Mesenchymal stem cell (in vitro differentiated cells and primary cell): ENCODE measurements around the gene PANX3.
A peak's percentile ranks its signal among the peaks of the same experiment; 100 is the strongest.

Experiments used
- DNase-seq: peaks from one replicate; pipeline ENCODE4 v3.0.0-alpha.2; 2013
- H2AFZ ChIP-seq: one replicate; pipeline ENCODE4 v1.6.1; 2013; ENCODE audit warnings: low read depth, mild to moderate bottlenecking, control low read depth, inconsistent platforms, low read length, moderate library complexity
- H2AK5ac ChIP-seq: 2 replicates; pipeline ENCODE4 v1.6.1; 2013; ENCODE audit warnings: low read length, moderate library complexity, mild to moderate bottlenecking, inconsistent platforms; ENCODE audit not compliant: severe bottlenecking
- H2BK120ac ChIP-seq: one replicate; pipeline ENCODE4 v1.6.1; 2013; ENCODE audit warnings: low read depth, mild to moderate bottlenecking, inconsistent platforms, low read length, moderate library complexity
- H2BK12ac ChIP-seq, 2 experiments: one replicate each; pipeline ENCODE4 v1.6.1; 2013; ENCODE audit warnings: inconsistent platforms in 2 of 2, low read length in 2 of 2, mild to moderate bottlenecking in 2 of 2, moderate library complexity in 2 of 2, control low read depth in 1 of 2
- H2BK15ac ChIP-seq: one replicate; pipeline ENCODE4 v1.6.1; 2013; ENCODE audit warnings: mild to moderate bottlenecking, low read depth, inconsistent platforms; ENCODE audit not compliant: poor library complexity, severe bottlenecking
- H2BK5ac ChIP-seq: 2 replicates; pipeline ENCODE4 v1.6.1; 2013; ENCODE audit warnings: low read depth, mild to moderate bottlenecking, low read length, control low read depth, inconsistent platforms; ENCODE audit not compliant: poor library complexity, severe bottlenecking
- H3K14ac ChIP-seq, 2 experiments: one replicate each; pipeline ENCODE4 v1.6.1; 2013; ENCODE audit warnings: inconsistent platforms in 2 of 2, low read length in 2 of 2, control low read depth in 1 of 2, mild to moderate bottlenecking in 1 of 2, moderate library complexity in 1 of 2
- H3K18ac ChIP-seq, 2 experiments: one replicate each; pipeline ENCODE4 v1.6.1; 2013; ENCODE audit warnings: inconsistent platforms in 2 of 2, low read length in 2 of 2, control low read depth in 1 of 2, low read depth in 1 of 2, mild to moderate bottlenecking in 1 of 2
- H3K23ac ChIP-seq, 2 experiments: one replicate each; pipeline ENCODE4 v1.6.1; 2013; ENCODE audit warnings: inconsistent platforms in 2 of 2, low read length in 2 of 2, mild to moderate bottlenecking in 2 of 2, moderate library complexity in 2 of 2, control low read depth in 1 of 2
- H3K27ac ChIP-seq: 2 replicates; pipeline ENCODE4 v1.5.1; 2013; ENCODE audit warnings: mild to moderate bottlenecking, moderate library complexity, low read length, control low read depth, inconsistent platforms; ENCODE audit not compliant: poor library complexity, severe bottlenecking
- H3K27me3 ChIP-seq, 2 experiments: 2 replicates each; pipeline versions ENCODE4 v1.6.1 to v1.7.0; 2013; ENCODE audit warnings: low read length in 2 of 2, mild to moderate bottlenecking in 2 of 2, moderate library complexity in 2 of 2, control low read depth in 1 of 2, inconsistent platforms in 1 of 2; ENCODE audit not compliant: control insufficient read depth in 1 of 2, insufficient read depth in 1 of 2
- H3K36me3 ChIP-seq, 2 experiments: 2 replicates each; pipeline versions ENCODE4 v1.6.1 to v1.7.0; 2013; ENCODE audit warnings: low read length in 2 of 2, control low read depth in 1 of 2, inconsistent platforms in 1 of 2, low read depth in 1 of 2, mild to moderate bottlenecking in 1 of 2; ENCODE audit not compliant: insufficient read depth in 2 of 2, control insufficient read depth in 1 of 2
- H3K4ac ChIP-seq, 2 experiments: one replicate each; pipeline ENCODE4 v1.6.1; 2013; ENCODE audit warnings: inconsistent platforms in 2 of 2, low read length in 2 of 2, mild to moderate bottlenecking in 2 of 2, moderate library complexity in 2 of 2, control low read depth in 1 of 2, low read depth in 1 of 2
- H3K4me1 ChIP-seq: 2 replicates; pipeline ENCODE4 v1.6.1; 2013; ENCODE audit warnings: low read depth, low read length, control low read depth; ENCODE audit not compliant: control insufficient read depth, insufficient read depth
- H3K4me2 ChIP-seq: 2 replicates; pipeline ENCODE4 v1.6.1; 2013; ENCODE audit warnings: low read length, mild to moderate bottlenecking, inconsistent platforms; ENCODE audit not compliant: poor library complexity, severe bottlenecking
- H3K4me3 ChIP-seq, 2 experiments: 2 replicates each; pipeline versions ENCODE4 v1.5.1 to v1.7.0; 2013; ENCODE audit warnings: low read length in 2 of 2, mild to moderate bottlenecking in 2 of 2, control low read depth in 1 of 2, low read depth in 1 of 2; ENCODE audit not compliant: insufficient read depth in 1 of 2
- H3K79me1 ChIP-seq: replicated peaks from 2 replicates; pipeline ENCODE4 v1.6.1; 2013; ENCODE audit warnings: mild to moderate bottlenecking, control low read depth, low read length, inconsistent platforms; ENCODE audit not compliant: poor library complexity, severe bottlenecking
- H3K9ac ChIP-seq: 2 replicates; pipeline ENCODE4 v1.7.0; 2013; ENCODE audit warnings: mild to moderate bottlenecking, low read length, moderate library complexity
- H3K9me3 ChIP-seq: 2 replicates; pipeline ENCODE4 v1.7.0; 2013; ENCODE audit warnings: mild to moderate bottlenecking, low read length; ENCODE audit not compliant: control insufficient read depth
- H4K8ac ChIP-seq: one replicate; pipeline ENCODE4 v1.6.1; 2013; ENCODE audit warnings: inconsistent platforms, mild to moderate bottlenecking, low read length, moderate library complexity
- H4K91ac ChIP-seq: one replicate; pipeline ENCODE4 v1.6.1; 2013; ENCODE audit warnings: mild to moderate bottlenecking, low read length, inconsistent platforms
- WGBS: methylation state at CpG from one replicate; pipeline ENCODE4 v1.1.7; 2013; ENCODE audit warnings: mixed read lengths; 5-methylcytosine and 5-hydroxymethylcytosine counted together

Gene PANX3

DNA sequence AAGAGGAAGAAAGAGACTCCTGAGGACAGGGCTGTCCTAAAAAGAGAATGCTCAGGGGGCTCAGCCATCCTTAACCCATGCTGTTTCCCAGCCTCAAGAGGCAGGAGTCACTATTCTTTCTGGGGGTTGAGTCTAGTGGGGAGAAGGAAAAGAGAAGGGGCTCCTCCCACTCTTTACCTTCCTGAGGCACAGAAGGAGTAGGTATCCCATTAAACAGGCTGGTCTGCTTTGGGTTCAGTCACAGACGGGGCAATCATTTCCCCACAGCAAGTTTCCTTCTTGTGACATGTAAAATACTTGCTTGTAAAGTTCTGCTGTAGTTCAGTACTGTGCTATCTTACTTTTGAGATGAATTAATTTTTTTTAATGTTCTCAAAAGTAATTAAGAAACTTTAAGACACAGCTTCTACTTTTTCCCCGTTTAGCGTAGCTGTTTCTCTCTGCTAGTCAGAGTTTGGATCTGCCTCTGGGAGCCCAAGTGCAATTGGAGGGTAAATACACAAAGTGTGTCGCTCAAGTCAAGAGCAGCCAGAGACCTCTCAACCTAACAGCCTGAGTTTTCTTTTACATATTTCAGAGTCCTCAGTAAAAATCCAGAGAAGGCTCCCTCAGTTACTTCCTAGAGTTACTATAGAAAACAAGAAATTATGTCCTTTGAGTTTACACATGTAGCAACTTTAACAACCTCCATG, 26.4 kb upstream of the PANX3 start:
- Histone ChIP-seq H3K23ac (no peak overlapping the region), H3K4ac (no peak overlapping the region), H3K4me3 (no peak overlapping the region), H2BK15ac (no peak overlapping the region), H2AFZ (no peak overlapping the region), H3K27me3 (peaks cover 5 to 12% of the 10 kb centered on the region in 2 experiments), H3K27ac (no peak overlapping the region), H3K9me3 (no peaks in the 10 kb centered on the region), H3K4me2 (no peak overlapping the region), H3K9ac (no peak overlapping the region), H3K79me1 (no peaks in the 10 kb centered on the region), H2AK5ac (no peak overlapping the region), H3K18ac (no peak overlapping the region), H3K36me3 (no peaks in the 10 kb centered on the region), H4K91ac (no peak overlapping the region), H2BK120ac (no peak overlapping the region), H2BK12ac (no peak overlapping the region), H3K14ac (no peak overlapping the region), H4K8ac (no peak overlapping the region), H3K4me1 (no peaks in the 10 kb centered on the region), H2BK5ac (no peak overlapping the region)
- DNase-seq = no peak
- WGBS = 91% methylated on average over 2 of the region's 4 CpGs

DNA sequence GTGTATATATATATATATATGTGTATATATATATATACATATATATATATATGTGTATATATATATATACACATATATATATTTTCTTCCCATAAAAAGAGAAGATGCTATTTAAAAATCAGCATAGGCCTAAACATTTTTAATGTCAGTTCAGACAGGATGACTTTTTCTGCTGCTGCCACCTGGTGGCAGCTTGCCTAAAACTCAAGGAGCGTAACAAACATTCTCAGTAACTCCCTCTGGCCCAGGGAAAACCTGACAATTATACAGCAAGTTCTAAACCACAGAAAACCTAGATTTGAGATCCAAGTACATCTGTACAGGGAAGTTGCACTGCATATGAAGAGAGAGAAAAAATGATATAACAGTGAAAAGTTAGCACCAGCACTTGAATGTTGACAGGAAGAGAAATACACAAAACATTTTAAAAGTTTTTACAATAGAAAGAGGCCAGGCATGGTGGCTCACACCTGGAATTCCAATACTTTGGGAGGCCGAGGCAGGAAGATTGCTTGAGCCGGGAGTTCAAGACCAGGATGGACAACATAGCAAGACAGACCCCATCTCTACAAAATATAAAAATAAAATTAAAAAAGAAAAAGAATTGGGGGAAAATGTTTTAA, 24.9 kb upstream of the PANX3 start:
- Histone ChIP-seq H3K18ac (no peak overlapping the region), H3K14ac (no peak overlapping the region), H3K4me1 (no peaks in the 10 kb centered on the region), H3K23ac (no peak overlapping the region), H2AK5ac (no peak overlapping the region), H4K91ac (no peak overlapping the region), H3K27ac (no peak overlapping the region), H3K9me3 (no peaks in the 10 kb centered on the region), H2BK12ac (no peak overlapping the region), H4K8ac (no peak overlapping the region), H2BK15ac (no peak overlapping the region), H3K27me3 (peaks cover 9 to 12% of the 10 kb centered on the region in 2 experiments), H2AFZ (no peak overlapping the region), H3K9ac (no peak overlapping the region), H3K4ac (no peak overlapping the region), H3K4me3 (no peak overlapping the region), H3K79me1 (no peaks in the 10 kb centered on the region), H3K36me3 (no peaks in the 10 kb centered on the region), H2BK5ac (no peak overlapping the region), H2BK120ac (no peak overlapping the region), H3K4me2 (no peak overlapping the region)
- peak; percentile 64 for DNase-seq
- whole genome bisulfite sequencing = 0% methylated on average over 1 of the region's 3 CpGs

DNA sequence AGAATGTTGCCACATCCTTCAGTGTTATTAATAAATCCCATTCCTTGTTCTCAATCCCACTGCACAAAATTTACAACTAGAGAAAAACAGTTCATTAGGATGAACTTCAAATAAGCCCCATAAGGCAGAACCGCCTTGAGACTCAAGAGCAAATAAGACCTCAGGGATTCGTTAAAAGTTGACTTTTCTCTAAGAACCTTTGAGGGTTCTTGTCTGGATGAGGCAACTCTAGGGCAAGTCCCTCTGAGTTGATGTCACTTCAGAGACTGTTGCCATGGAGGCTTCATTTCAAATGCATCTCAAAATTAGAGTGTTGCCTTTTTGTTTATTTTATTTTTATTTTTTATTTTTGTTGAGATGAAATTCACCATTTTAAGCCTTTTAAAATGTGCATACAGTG, 19.8 kb upstream of the PANX3 start:
- no peak overlapping the region for H2AFZ ChIP-seq
- no peak overlapping the region for H2BK5ac ChIP-seq
- H3K4me1 ChIP-seq = no peaks in the 10 kb centered on the region
- H3K79me1 ChIP-seq = no peaks in the 10 kb centered on the region
- WGBS = 77% methylated on average over 2 of the region's 2 CpGs
- no peak overlapping the region for H3K23ac ChIP-seq
- H3K4me3 ChIP-seq = no peak overlapping the region
- no peak overlapping the region for H3K27ac ChIP-seq
- no peak overlapping the region for H4K8ac ChIP-seq
- H3K27me3 ChIP-seq = peaks cover 0 to 4% of the 10 kb centered on the region in 2 experiments
- H3K9ac ChIP-seq = no peak overlapping the region
- H3K18ac ChIP-seq = no peak overlapping the region
- no peak overlapping the region for H2BK120ac ChIP-seq
- H3K4ac ChIP-seq = no peak overlapping the region
- no peak overlapping the region for H3K14ac ChIP-seq
- H2BK12ac ChIP-seq = no peak overlapping the region
- no peaks in the 10 kb centered on the region for H3K9me3 ChIP-seq
- H2BK15ac ChIP-seq = no peak overlapping the region
- no peaks in the 10 kb centered on the region for H3K36me3 ChIP-seq
- H4K91ac ChIP-seq = no peak overlapping the region
- no peak overlapping the region for H2AK5ac ChIP-seq
- H3K4me2 ChIP-seq = no peak overlapping the region
- no peak for DNase-seq

DNA sequence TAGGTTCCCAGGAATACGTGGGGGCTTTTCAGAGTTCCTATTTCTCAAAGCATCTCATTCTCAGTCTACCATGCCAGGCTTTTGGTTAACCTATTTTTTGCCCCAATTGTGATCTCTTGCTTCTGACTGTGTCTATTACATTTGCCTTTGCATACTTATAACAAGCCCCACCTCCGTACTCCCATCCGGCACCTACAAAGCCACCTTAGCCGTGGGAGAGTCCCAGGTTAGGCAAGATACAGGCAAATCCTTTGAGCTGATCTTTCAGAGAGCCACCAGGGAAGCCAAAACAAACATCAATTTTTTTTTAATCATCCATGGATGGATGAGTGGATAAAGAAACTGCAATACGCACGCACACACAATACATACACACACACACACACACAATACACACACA, 18.6 kb upstream of the PANX3 start:
- H3K23ac ChIP-seq = no peak overlapping the region
- no peak overlapping the region for H2BK15ac ChIP-seq
- H3K36me3 ChIP-seq = no peaks in the 10 kb centered on the region
- no peak for DNase-seq
- H3K9me3 ChIP-seq = no peaks in the 10 kb centered on the region
- H3K4ac ChIP-seq = no peak overlapping the region
- no peak overlapping the region for H2AFZ ChIP-seq
- WGBS = 76% methylated on average over 4 of the region's 6 CpGs
- no peak overlapping the region for H3K9ac ChIP-seq
- H2BK120ac ChIP-seq = no peak overlapping the region
- no peak overlapping the region for H3K4me2 ChIP-seq
- no peak overlapping the region for H4K8ac ChIP-seq
- no peak overlapping the region for H4K91ac ChIP-seq
- H3K79me1 ChIP-seq = no peaks in the 10 kb centered on the region
- H3K27ac ChIP-seq = no peak overlapping the region
- no peak overlapping the region for H3K14ac ChIP-seq
- H3K27me3 ChIP-seq = peaks cover 0 to 4% of the 10 kb centered on the region in 2 experiments
- no peak overlapping the region for H3K18ac ChIP-seq
- H3K4me3 ChIP-seq = no peak overlapping the region
- H2BK12ac ChIP-seq = no peak overlapping the region
- H2AK5ac ChIP-seq = no peak overlapping the region
- no peaks in the 10 kb centered on the region for H3K4me1 ChIP-seq
- no peak overlapping the region for H2BK5ac ChIP-seq
